H9 (cell line): ENCODE measurements around the gene RASGEF1C. TPM values are rescaled to one million over a fixed set of nuclear protein-coding genes. Genes with fewer than 3 reads are reported as not detected.
A peak's percentile ranks its signal among the peaks of the same experiment; 100 is the strongest.
"Not testable (repeated sequence)": the region's sequence is repeated elsewhere in the genome, so short reads cannot be mapped to it uniquely, and the experiment has no call there.

Experiments
- DNase-seq: peaks from one replicate; pipeline ENCODE4 v3.0.0-alpha.2; 2017
- H2AFZ ChIP-seq: one replicate; pipeline ENCODE4 v1.6.1; 2013; ENCODE audit warnings: mild to moderate bottlenecking, low read length, control low read depth, moderate library complexity
- H2AK5ac ChIP-seq: 2 replicates; pipeline ENCODE4 v1.6.1; 2013; ENCODE audit warnings: low read length, control low read depth, mixed read lengths; ENCODE audit not compliant: insufficient read length
- H2BK120ac ChIP-seq: one replicate; pipeline ENCODE4 v1.6.1; 2013; ENCODE audit warnings: low read depth, mild to moderate bottlenecking, low read length, control low read depth, inconsistent platforms; ENCODE audit not compliant: poor library complexity, severe bottlenecking
- H2BK12ac ChIP-seq: 2 replicates; pipeline ENCODE4 v1.6.1; 2013; ENCODE audit warnings: low read length, control low read depth, mixed read lengths, low read depth; ENCODE audit not compliant: insufficient read length
- H2BK15ac ChIP-seq: 2 replicates; pipeline ENCODE4 v1.6.1; 2013; ENCODE audit warnings: low read depth, low read length, control low read depth
- H2BK20ac ChIP-seq: one replicate; pipeline ENCODE4 v1.6.1; 2013; ENCODE audit warnings: low read depth, mild to moderate bottlenecking, low read length, control low read depth, inconsistent platforms; ENCODE audit not compliant: poor library complexity, severe bottlenecking
- H2BK5ac ChIP-seq: 2 replicates; pipeline ENCODE4 v1.6.1; 2013; ENCODE audit warnings: low read length, control low read depth, mixed read lengths; ENCODE audit not compliant: insufficient read length
- H3K14ac ChIP-seq: 2 replicates; pipeline ENCODE4 v1.6.1; 2013; ENCODE audit warnings: low read length, control low read depth; ENCODE audit not compliant: insufficient read depth
- H3K18ac ChIP-seq: 2 replicates; pipeline ENCODE4 v1.6.1; 2013; ENCODE audit warnings: low read depth, mild to moderate bottlenecking, mixed read lengths, low read length, control low read depth; ENCODE audit not compliant: insufficient read length
- H3K23ac ChIP-seq: 2 replicates; pipeline ENCODE4 v1.6.1; 2013; ENCODE audit warnings: low read length, control low read depth, mixed read lengths, low read depth; ENCODE audit not compliant: insufficient read length
- H3K23me2 ChIP-seq: 2 replicates; pipeline ENCODE4 v1.6.1; 2013; ENCODE audit warnings: low read depth, mild to moderate bottlenecking, mixed read lengths, low read length, control low read depth; ENCODE audit not compliant: insufficient read length, poor library complexity, severe bottlenecking
- H3K27ac ChIP-seq: 2 replicates; pipeline ENCODE4 v1.5.1; 2013; ENCODE audit warnings: low read length, control low read depth, mixed read lengths, low read depth; ENCODE audit not compliant: insufficient read length
- H3K27me3 ChIP-seq: 2 replicates; pipeline ENCODE4 v1.6.1; 2013; ENCODE audit warnings: low read length, control low read depth, inconsistent platforms; ENCODE audit not compliant: insufficient read depth
- H3K4ac ChIP-seq: 2 replicates; pipeline ENCODE4 v1.6.1; 2013; ENCODE audit warnings: low read depth, mild to moderate bottlenecking, control low read depth, inconsistent platforms, low read length, moderate library complexity
- H3K4me1 ChIP-seq: 2 replicates; pipeline ENCODE4 v1.6.1; 2013; ENCODE audit warnings: low read length, control low read depth, inconsistent platforms; ENCODE audit not compliant: insufficient read depth
- H3K4me2 ChIP-seq: 2 replicates; pipeline ENCODE4 v1.6.1; 2013; ENCODE audit warnings: low read length, control low read depth, mixed read lengths; ENCODE audit not compliant: insufficient read length, insufficient read depth
- H3K56ac ChIP-seq: 2 replicates; pipeline ENCODE4 v1.6.1; 2013; ENCODE audit warnings: low read depth, mild to moderate bottlenecking, mixed read lengths, low read length, control low read depth; ENCODE audit not compliant: insufficient read length
- H3K79me1 ChIP-seq: 2 replicates; pipeline ENCODE4 v1.6.1; 2013; ENCODE audit warnings: low read depth, mild to moderate bottlenecking, moderate library complexity, low read length, control low read depth, inconsistent platforms; ENCODE audit not compliant: insufficient read depth, poor library complexity, severe bottlenecking
- H3K79me2 ChIP-seq: 2 replicates; pipeline ENCODE4 v1.6.1; 2013; ENCODE audit warnings: low read length, control low read depth, inconsistent platforms; ENCODE audit not compliant: insufficient read depth
- H3K9ac ChIP-seq: 2 replicates; pipeline ENCODE4 v1.6.1; 2013; ENCODE audit warnings: low read length, control low read depth, mixed read lengths; ENCODE audit not compliant: insufficient read length; ENCODE audit errors: extremely low read depth
- H3K9me3 ChIP-seq: one replicate; pipeline ENCODE4 v1.6.1; 2013; ENCODE audit warnings: low read depth, low read length, inconsistent platforms; ENCODE audit not compliant: control insufficient read depth
- H3T11ph ChIP-seq: one replicate; pipeline ENCODE4 v1.6.1; 2013; ENCODE audit warnings: mild to moderate bottlenecking, low read length, control low read depth, inconsistent platforms
- H4K20me1 ChIP-seq: one replicate; pipeline ENCODE4 v1.6.1; 2013; ENCODE audit not compliant: control insufficient read depth, insufficient read length, insufficient read depth
- H4K5ac ChIP-seq: 2 replicates; pipeline ENCODE4 v1.6.1; 2013; ENCODE audit warnings: low read depth, mild to moderate bottlenecking, mixed read lengths, low read length, control low read depth; ENCODE audit not compliant: insufficient read length
- H4K8ac ChIP-seq: replicated peaks from 2 replicates; pipeline ENCODE4 v1.6.1; 2013; ENCODE audit warnings: low read length, control low read depth, mixed read lengths, low read depth; ENCODE audit not compliant: insufficient read length
- H4K91ac ChIP-seq: 2 replicates; pipeline ENCODE4 v1.6.1; 2013; ENCODE audit warnings: low read depth, mild to moderate bottlenecking, moderate library complexity, mixed read lengths, low read length, control low read depth; ENCODE audit not compliant: insufficient read length
- H3K27ac Mint-ChIP-seq, 3 experiments: 2 replicates in 2 of 3; 3 replicates in 1 of 3; pipeline ENCODE4 v1.8.0; 2020 to 2021; ENCODE audit warnings: mixed read lengths in 3 of 3, mild to moderate bottlenecking in 1 of 3, moderate library complexity in 1 of 3
- H3K27me3 Mint-ChIP-seq: 2 replicates; pipeline ENCODE4 v1.8.0; 2021; ENCODE audit warnings: low read depth, mild to moderate bottlenecking, moderate library complexity, mixed read lengths
- H3K36me3 Mint-ChIP-seq, 3 experiments: 2 replicates in 2 of 3; 3 replicates in 1 of 3; pipeline ENCODE4 v1.8.0; 2020 to 2021; ENCODE audit warnings: low read depth in 3 of 3, mixed read lengths in 3 of 3; ENCODE audit not compliant: insufficient read depth in 1 of 3
- H3K4me1 Mint-ChIP-seq, 2 experiments: 2 replicates each; pipeline ENCODE4 v1.8.0; 2020; ENCODE audit warnings: mixed read lengths in 2 of 2
- H3K4me3 Mint-ChIP-seq, 2 experiments: 2 replicates in 1 of 2; 3 replicates in 1 of 2; pipeline ENCODE4 v1.8.0; 2020 to 2021; ENCODE audit warnings: mild to moderate bottlenecking in 2 of 2, mixed read lengths in 2 of 2, moderate library complexity in 1 of 2
- H3K9me3 Mint-ChIP-seq, 2 experiments: 2 replicates in 1 of 2; 3 replicates in 1 of 2; pipeline ENCODE4 v1.8.0; 2020; ENCODE audit warnings: mild to moderate bottlenecking in 2 of 2, mixed read lengths in 2 of 2, moderate library complexity in 1 of 2
- WGBS: extraction: QIAGEN DNeasy Blood & Tissue Kit; methylation state at CpG from one replicate; pipeline ENCODE4 v1.1.7; 2013; ENCODE audit warnings: missing lambda C conversion rate, low lambda C conversion rate, mixed read lengths; ENCODE audit not compliant: insufficient read length; ENCODE audit errors: extremely low coverage; 5-methylcytosine and 5-hydroxymethylcytosine counted together
- total RNA-seq: library from RNA; stranded (reverse); gene quantifications from 2 replicates; pipeline ENCODE4 v1.2.1, GENCODE V29; 2021
- TF ChIP-seq, protein P1 (sequence below): fragments of 200-600 bp; sonication (generic); conservative IDR thresholded peaks from 3 replicates; pipeline ENCODE4 v1.8.0; 2021; ENCODE audit warnings: antibody characterized with exemption, mild to moderate bottlenecking

Gene RASGEF1C
- total RNA-seq, 1 experiment from 2014 or later = 0.83 TPM

DNA sequence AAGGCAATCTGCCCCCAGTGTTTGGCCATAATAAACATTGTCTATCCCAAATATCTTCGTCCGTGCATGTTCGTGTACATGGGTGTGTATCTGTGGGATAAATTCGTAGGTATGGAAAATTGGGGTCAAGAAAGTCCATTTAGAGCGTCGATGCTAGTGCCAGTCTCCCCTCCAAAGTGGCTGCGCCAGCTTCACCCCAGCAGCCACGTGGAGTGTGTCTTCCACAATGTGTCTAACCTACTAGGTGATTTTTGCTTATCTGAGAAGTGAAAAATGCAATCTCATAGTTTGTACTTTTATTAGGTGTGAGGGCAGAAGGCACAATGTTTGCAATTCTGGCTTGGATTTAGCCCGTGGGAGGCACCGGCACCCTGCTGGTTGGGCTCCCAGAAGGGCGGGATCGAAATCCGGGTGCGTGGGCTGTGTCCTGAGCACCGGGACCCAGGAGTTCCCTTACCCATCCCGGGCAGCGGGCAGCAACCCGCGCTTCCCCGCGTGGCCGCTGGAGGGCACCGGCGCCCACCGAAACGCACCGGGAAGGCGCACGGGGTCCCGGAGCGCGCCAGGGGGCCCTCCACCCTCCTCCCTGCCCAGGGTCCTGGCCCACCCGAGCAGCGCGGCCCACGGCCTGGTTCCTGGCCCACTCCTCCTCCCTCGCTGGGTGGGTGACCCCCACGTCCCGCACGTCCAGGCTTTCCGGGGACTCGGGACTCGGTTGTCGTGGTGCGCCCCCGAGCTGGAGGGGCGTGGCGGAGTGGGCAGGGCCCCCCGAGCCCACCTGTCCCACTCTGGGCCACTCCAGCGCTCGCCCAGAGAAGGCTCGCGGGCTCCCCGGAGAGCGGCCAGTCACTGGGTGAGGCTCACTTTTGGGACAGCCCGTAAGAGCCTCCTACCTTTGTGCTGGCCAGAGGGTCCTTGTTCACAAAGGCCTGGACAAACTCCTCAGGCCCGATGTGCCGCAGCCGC, 82.0 kb downstream of the RASGEF1C start:
- no peaks in the 10 kb centered on the region for H3K9me3 Mint-ChIP-seq

DNA sequence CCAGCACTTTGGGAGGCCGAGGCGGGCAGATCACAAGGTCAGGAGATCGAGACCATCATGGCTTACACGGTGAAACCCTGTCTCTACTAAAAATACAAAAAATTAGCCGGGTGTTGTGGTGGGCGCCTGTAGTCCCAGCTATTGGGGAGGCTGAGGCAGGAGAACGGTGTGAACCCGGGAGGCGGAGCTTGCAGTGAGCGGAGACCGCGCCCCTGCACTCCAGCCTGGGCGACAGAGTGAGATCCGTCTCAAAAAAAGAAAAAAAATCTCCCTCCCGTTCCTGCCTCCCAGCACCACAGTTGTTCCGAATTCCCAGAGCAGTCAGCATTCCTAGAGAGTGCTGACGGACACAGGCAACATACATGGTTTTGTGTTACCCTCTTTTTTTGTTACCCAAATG, 82.9 kb downstream of the RASGEF1C start:
- not testable (repeated sequence) for H3K9me3 Mint-ChIP-seq, H3K27ac Mint-ChIP-seq, H3K18ac ChIP-seq, H2BK120ac ChIP-seq, H4K20me1 ChIP-seq, H2BK12ac ChIP-seq, H4K8ac ChIP-seq, DNase-seq, H3K14ac ChIP-seq, H3K27me3 Mint-ChIP-seq, H2BK15ac ChIP-seq, H3K36me3 Mint-ChIP-seq, H3K4me2 ChIP-seq, H3K9me3 ChIP-seq, H3K4ac ChIP-seq, H3T11ph ChIP-seq, H2AFZ ChIP-seq, H3K9ac ChIP-seq, H2AK5ac ChIP-seq, H2BK5ac ChIP-seq, H3K4me1 Mint-ChIP-seq, H3K79me2 ChIP-seq, H3K27ac ChIP-seq, H3K4me3 Mint-ChIP-seq, H4K91ac ChIP-seq, H3K27me3 ChIP-seq, H3K23ac ChIP-seq, H3K79me1 ChIP-seq, H4K5ac ChIP-seq, H3K4me1 ChIP-seq, H3K23me2 ChIP-seq, H2BK20ac ChIP-seq, H3K56ac ChIP-seq
- WGBS = no CpG with 5 or more reads among the region's 17 CpGs

More for the DNA sequence above, 82.0 kb downstream of the RASGEF1C start:
- H3K23ac ChIP-seq = no peak overlapping the region
- H3K27me3 ChIP-seq = no peaks in the 10 kb centered on the region
- H4K8ac ChIP-seq = no peak overlapping the region
- no peak overlapping the region for H2BK12ac ChIP-seq
- WGBS = no CpG with 5 or more reads among the region's 59 CpGs
- H3K18ac ChIP-seq = no peak overlapping the region
- no peak overlapping the region for H2BK20ac ChIP-seq
- H3K9ac ChIP-seq = no peak overlapping the region
- no peak overlapping the region for H3K56ac ChIP-seq
- H3K79me1 ChIP-seq = no peaks in the 10 kb centered on the region
- no peak overlapping the region for H2BK5ac ChIP-seq
- no peaks in the 10 kb centered on the region for H3K4me1 ChIP-seq
- H4K5ac ChIP-seq = no peak overlapping the region
- H2BK15ac ChIP-seq = no peak overlapping the region
- H3K4ac ChIP-seq = no peak overlapping the region
- H3K27ac Mint-ChIP-seq = no peak overlapping the region
- no peak overlapping the region for H3K27ac ChIP-seq
- no peak overlapping the region for H2BK120ac ChIP-seq
- H3K36me3 Mint-ChIP-seq = no peaks in the 10 kb centered on the region
- no peaks in the 10 kb centered on the region for H3K9me3 ChIP-seq
- peaks cover 7% of the 10 kb centered on the region for H3K27me3 Mint-ChIP-seq
- no peaks in the 10 kb centered on the region for H3K79me2 ChIP-seq
- H2AK5ac ChIP-seq = no peak overlapping the region
- H4K20me1 ChIP-seq = no peaks in the 10 kb centered on the region
- peaks cover 7 to 8% of the 10 kb centered on the region in 2 experiments; a peak in 2 of 4 replicates for H3K4me1 Mint-ChIP-seq
- H3K4me2 ChIP-seq = no peak overlapping the region
- H3K4me3 Mint-ChIP-seq = no peak overlapping the region
- no peak overlapping the region; the same call in 1 of the 2 replicates for H3K14ac ChIP-seq
- H2AFZ ChIP-seq = no peak overlapping the region
- no peaks in the 10 kb centered on the region for H3K23me2 ChIP-seq
- TF ChIP-seq, protein P1, sequence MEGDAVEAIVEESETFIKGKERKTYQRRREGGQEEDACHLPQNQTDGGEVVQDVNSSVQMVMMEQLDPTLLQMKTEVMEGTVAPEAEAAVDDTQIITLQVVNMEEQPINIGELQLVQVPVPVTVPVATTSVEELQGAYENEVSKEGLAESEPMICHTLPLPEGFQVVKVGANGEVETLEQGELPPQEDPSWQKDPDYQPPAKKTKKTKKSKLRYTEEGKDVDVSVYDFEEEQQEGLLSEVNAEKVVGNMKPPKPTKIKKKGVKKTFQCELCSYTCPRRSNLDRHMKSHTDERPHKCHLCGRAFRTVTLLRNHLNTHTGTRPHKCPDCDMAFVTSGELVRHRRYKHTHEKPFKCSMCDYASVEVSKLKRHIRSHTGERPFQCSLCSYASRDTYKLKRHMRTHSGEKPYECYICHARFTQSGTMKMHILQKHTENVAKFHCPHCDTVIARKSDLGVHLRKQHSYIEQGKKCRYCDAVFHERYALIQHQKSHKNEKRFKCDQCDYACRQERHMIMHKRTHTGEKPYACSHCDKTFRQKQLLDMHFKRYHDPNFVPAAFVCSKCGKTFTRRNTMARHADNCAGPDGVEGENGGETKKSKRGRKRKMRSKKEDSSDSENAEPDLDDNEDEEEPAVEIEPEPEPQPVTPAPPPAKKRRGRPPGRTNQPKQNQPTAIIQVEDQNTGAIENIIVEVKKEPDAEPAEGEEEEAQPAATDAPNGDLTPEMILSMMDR = peak; percentile 93
- H3T11ph ChIP-seq = no peak overlapping the region
- peak; percentile 61 for DNase-seq
- H4K91ac ChIP-seq = no peak overlapping the region
